Kidney (tissue), 14 donors: ENCODE results near the gene RSPH6A. TPM values are rescaled to one million over a fixed set of nuclear protein-coding genes. Genes with fewer than 3 reads are reported as not detected.
A peak's percentile ranks its signal among the peaks of the same experiment; 100 is the strongest.

ENCODE experiments used
- DNase-seq, 5 donors: peaks; one replicate each; pipeline ENCODE4 v3.0.0-alpha.2; 2013 to 2020
- FAIRE-seq: peaks from 2 replicates; lab custom pipeline; 2012; peaks lifted over from hg19 to GRCh38; lab: Jason Lieb, UNC
- H3K27ac ChIP-seq, 2 donors: one replicate each; pipeline ENCODE4 v1.7.0; 2013; ENCODE audit warnings: low read depth in 2 of 2, low read length in 2 of 2, inconsistent platforms in 1 of 2
- H3K27me3 ChIP-seq: one replicate; pipeline ENCODE4 v1.7.1; 2013; ENCODE audit warnings: low read length, inconsistent platforms; ENCODE audit not compliant: control insufficient read depth, insufficient read depth
- H3K36me3 ChIP-seq, 3 donors: one replicate each; pipeline versions ENCODE4 v1.7.0 to v1.7.1; 2013; ENCODE audit warnings: low read length in 3 of 3, control low read depth in 1 of 3, inconsistent platforms in 1 of 3; ENCODE audit not compliant: insufficient read depth in 3 of 3, control insufficient read depth in 2 of 3
- H3K4me1 ChIP-seq, 3 donors: one replicate each; pipeline versions ENCODE4 v1.7.0 to v1.7.1; 2013; ENCODE audit warnings: low read length in 3 of 3, inconsistent platforms in 1 of 3, low read depth in 1 of 3; ENCODE audit not compliant: control insufficient read depth in 2 of 3, insufficient read depth in 2 of 3
- H3K4me3 ChIP-seq, 3 donors: one replicate each; pipeline versions ENCODE4 v1.7.0 to v1.8.1; 2013; ENCODE audit warnings: low read length in 3 of 3, control low read depth in 1 of 3, inconsistent platforms in 1 of 3
- H3K9ac ChIP-seq, 3 donors: one replicate each; pipeline versions ENCODE4 v1.7.0 to v1.7.1; 2013; ENCODE audit warnings: low read length in 3 of 3, control low read depth in 1 of 3, inconsistent platforms in 1 of 3
- H3K9me3 ChIP-seq, 3 donors: one replicate each; pipeline versions ENCODE4 v1.7.0 to v1.7.1; 2013; ENCODE audit warnings: low read length in 3 of 3, control low read depth in 1 of 3, inconsistent platforms in 1 of 3; ENCODE audit not compliant: control insufficient read depth in 2 of 3, insufficient read depth in 1 of 3
- CTCF ChIP-seq: IDR thresholded peaks from 3 replicates; pipeline ENCODE4 v1.5.1; 2012; ENCODE audit warnings: mild to moderate bottlenecking, moderate library complexity, borderline replicate concordance; ENCODE audit not compliant: insufficient read depth; ENCODE audit errors: extremely low read depth
- intact Hi-C: fragments of 100-400 bp; cut with DNase I; formaldehyde crosslinking; loops from one replicate; pipeline ENCODE4 v1.11.1; 2022
- polyA plus RNA-seq: library from polyadenylated mRNA; stranded (reverse); fragments of 350-450 nt; fragmentation: Illumina TruSeq; extraction: RNeasy Lipid Tissue Mini Kit (QIAGEN cat#74804); gene quantifications from one replicate; pipeline ENCODE4 v1.2.3, GENCODE V29; 2014; ENCODE audit warnings: low read depth, low replicate concordance; ENCODE audit not compliant: insufficient read depth
- total RNA-seq: library from RNA; stranded (reverse); fragmentation: NEBNext Ultra II Directional; extraction: Animal tissue kit (Norgen Biotek cat#: 25700); gene quantifications from one replicate; pipeline ENCODE4 v1.2.1, GENCODE V29; 2021
- donor health status: control.
- donor health status: control.
- donor health status: control.
- donor health status: control.
- donor health status: control.
- donor health status: DM: yes; HTN: yes; CAD: no.
- donor health status: Normal renal cell carcinoma (clear cell type).

Gene RSPH6A
- total and polyA plus RNA-seq, 2 donors from 2014 or later = 0.13 TPM; not detected in 1

GRCh38 chr19:45789035-45789786 lies 25.9 kb downstream of the RSPH6A start:
- FAIRE-seq (no peak), DNase-seq (no peak)
- H3K4me3 ChIP-seq = no peak overlapping the region
- H3K36me3 ChIP-seq = peaks cover 0 to 20% (median 10%) of the 10 kb centered on the region in 3 donors
- no peak for TF ChIP-seq CTCF
- peaks cover 0 to 12% (median 7%) of the 10 kb centered on the region in 3 donors for H3K4me1 ChIP-seq
- no peaks in the 10 kb centered on the region for H3K27me3 ChIP-seq
- H3K9ac ChIP-seq = no peak overlapping the region
- no peaks in the 10 kb centered on the region for H3K9me3 ChIP-seq
- H3K27ac ChIP-seq = no peak overlapping the region
- intact Hi-C loops = no loop called here

GRCh38 chr19:45786533-45786894 lies 28.6 kb downstream of the RSPH6A start:
- Histone ChIP-seq H3K4me3 (no peak overlapping the region), H3K9me3 (no peaks in the 10 kb centered on the region), H3K27ac (no peak overlapping the region), H3K36me3 (peaks cover 0 to 20% (median 10%) of the 10 kb centered on the region in 3 donors), H3K4me1 (peaks cover 0 to 13% (median 0%) of the 10 kb centered on the region in 3 donors), H3K27me3 (no peaks in the 10 kb centered on the region), H3K9ac (no peak overlapping the region)
- intact Hi-C loops = no loop called here
- TF ChIP-seq CTCF = no peak
- DNase-seq = peak in 1 of 5 donors; percentile 78
- no peak for FAIRE-seq

GRCh38 chr19:45785781-45786532 lies 29.2 kb downstream of the RSPH6A start:
- no peak overlapping the region for H3K4me3 ChIP-seq
- no peaks in the 10 kb centered on the region for H3K27me3 ChIP-seq
- H3K27ac ChIP-seq = no peak overlapping the region
- no peak overlapping the region for H3K9ac ChIP-seq
- intact Hi-C loops = no loop called here
- TF ChIP-seq CTCF = no peak
- DNase-seq = peak in 1 of 5 donors; percentile 79
- H3K36me3 ChIP-seq = peaks cover 0 to 20% (median 10%) of the 10 kb centered on the region in 3 donors
- no peak for FAIRE-seq
- no peaks in the 10 kb centered on the region for H3K9me3 ChIP-seq
- H3K4me1 ChIP-seq = peaks cover 0 to 13% (median 0%) of the 10 kb centered on the region in 3 donors
